Measurements from ENCODE around the gene EME2. TPM values are rescaled to one million over a fixed set of nuclear protein-coding genes. Genes with fewer than 3 reads are reported as not detected.

The EME2 gene
- total and polyA plus RNA-seq, 2 donors from 2014 or later: 5.1 to 23.8 TPM

GRCh38 chr16:1780677-1781072 is 8.1 kb downstream of the EME2 start:
- no peak for TF ChIP-seq CTCF (IDR thresholded peaks at IDR 0.05; ENCODE audit: borderline replicate concordance, extremely low read depth, insufficient read depth)
- Histone ChIP-seq H3K27me3 (ENCODE audit: control insufficient read depth, insufficient read depth, low read length) (no peaks in the 10 kb centered on the region), H3K4me1 (ENCODE audit: control insufficient read depth in 2 of 3, insufficient read depth in 2 of 3, low read depth in 1 of 3, low read length in 3 of 3) (peaks cover 0 to 16% (median 12%) of the 10 kb centered on the region in 3 donors), H3K4me3 (ENCODE audit: low read length in 3 of 3) (peak overlapping the region in 2 of 3 donors; percentile 30 to 88), H3K36me3 (ENCODE audit: control insufficient read depth in 2 of 3, insufficient read depth in 3 of 3, low read length in 3 of 3) (peaks cover 2 to 5% (median 4%) of the 10 kb centered on the region in 3 donors), H3K9me3 (ENCODE audit: control insufficient read depth in 2 of 3, insufficient read depth in 1 of 3, low read length in 3 of 3) (no peaks in the 10 kb centered on the region), H3K27ac (ENCODE audit: low read depth in 2 of 2, low read length in 2 of 2) (no peak overlapping the region), H3K9ac (ENCODE audit: low read length in 3 of 3) (no peak overlapping the region)
- DNase-seq (no peak), FAIRE-seq (no peak)
- intact Hi-C loops (cut with DNase I): no loop called here

GRCh38 chr16:1781254-1781653 is 8.6 kb downstream of the EME2 start:
- Histone ChIP-seq H3K4me3 (ENCODE audit: low read length in 3 of 3) (peak overlapping the region; percentile 51 to 88 (median 66)), H3K9me3 (ENCODE audit: control insufficient read depth in 2 of 3, insufficient read depth in 1 of 3, low read length in 3 of 3) (no peaks in the 10 kb centered on the region), H3K27ac (ENCODE audit: low read depth in 2 of 2, low read length in 2 of 2) (no peak overlapping the region), H3K9ac (ENCODE audit: low read length in 3 of 3) (peak overlapping the region in 1 of 3 donors; percentile 58), H3K4me1 (ENCODE audit: control insufficient read depth in 2 of 3, insufficient read depth in 2 of 3, low read depth in 1 of 3, low read length in 3 of 3) (peaks cover 0 to 16% (median 12%) of the 10 kb centered on the region in 3 donors), H3K36me3 (ENCODE audit: control insufficient read depth in 2 of 3, insufficient read depth in 3 of 3, low read length in 3 of 3) (peaks cover 2 to 5% (median 4%) of the 10 kb centered on the region in 3 donors), H3K27me3 (ENCODE audit: control insufficient read depth, insufficient read depth, low read length) (no peaks in the 10 kb centered on the region)
- DNase-seq (peak in 1 of 5 donors; percentile 50), FAIRE-seq (no peak)
- intact Hi-C loops (cut with DNase I): no loop called here
- TF ChIP-seq CTCF (IDR thresholded peaks at IDR 0.05; ENCODE audit: borderline replicate concordance, extremely low read depth, insufficient read depth): no peak

GRCh38 chr16:1781758-1782407 is 9.3 kb downstream of the EME2 start:
- Histone ChIP-seq H3K4me3 (ENCODE audit: low read length in 3 of 3) (peak overlapping the region; percentile 51 to 88 (median 66)), H3K27ac (ENCODE audit: low read depth in 2 of 2, low read length in 2 of 2) (peak overlapping the region; percentile 32 to 71), H3K36me3 (ENCODE audit: control insufficient read depth in 2 of 3, insufficient read depth in 3 of 3, low read length in 3 of 3) (peaks cover 2 to 5% (median 3%) of the 10 kb centered on the region in 3 donors), H3K27me3 (ENCODE audit: control insufficient read depth, insufficient read depth, low read length) (no peaks in the 10 kb centered on the region), H3K4me1 (ENCODE audit: control insufficient read depth in 2 of 3, insufficient read depth in 2 of 3, low read depth in 1 of 3, low read length in 3 of 3) (peaks cover 0 to 16% (median 12%) of the 10 kb centered on the region in 3 donors), H3K9ac (ENCODE audit: low read length in 3 of 3) (peak overlapping the region in 2 of 3 donors; percentile 29 to 58), H3K9me3 (ENCODE audit: control insufficient read depth in 2 of 3, insufficient read depth in 1 of 3, low read length in 3 of 3) (no peaks in the 10 kb centered on the region)
- TF ChIP-seq CTCF (IDR thresholded peaks at IDR 0.05; ENCODE audit: borderline replicate concordance, extremely low read depth, insufficient read depth): no peak
- intact Hi-C loops (cut with DNase I): no loop called here
- DNase-seq (peak in 4 of 5 donors; percentile 49 to 81 (median 70)), FAIRE-seq (no peak)

Measured in kidney (tissue), 14 donors.